ENCODE data around the gene AKT1. TPM values are rescaled to one million over a fixed set of nuclear protein-coding genes. Genes with fewer than 3 reads are reported as not detected.

The AKT1 gene
- total and polyA plus RNA-seq, 2 of the 13 experiments (the other 11 are each of a cell fraction or from before 2014, with no cell fraction given), result 96.2 to 116 TPM

DNA sequence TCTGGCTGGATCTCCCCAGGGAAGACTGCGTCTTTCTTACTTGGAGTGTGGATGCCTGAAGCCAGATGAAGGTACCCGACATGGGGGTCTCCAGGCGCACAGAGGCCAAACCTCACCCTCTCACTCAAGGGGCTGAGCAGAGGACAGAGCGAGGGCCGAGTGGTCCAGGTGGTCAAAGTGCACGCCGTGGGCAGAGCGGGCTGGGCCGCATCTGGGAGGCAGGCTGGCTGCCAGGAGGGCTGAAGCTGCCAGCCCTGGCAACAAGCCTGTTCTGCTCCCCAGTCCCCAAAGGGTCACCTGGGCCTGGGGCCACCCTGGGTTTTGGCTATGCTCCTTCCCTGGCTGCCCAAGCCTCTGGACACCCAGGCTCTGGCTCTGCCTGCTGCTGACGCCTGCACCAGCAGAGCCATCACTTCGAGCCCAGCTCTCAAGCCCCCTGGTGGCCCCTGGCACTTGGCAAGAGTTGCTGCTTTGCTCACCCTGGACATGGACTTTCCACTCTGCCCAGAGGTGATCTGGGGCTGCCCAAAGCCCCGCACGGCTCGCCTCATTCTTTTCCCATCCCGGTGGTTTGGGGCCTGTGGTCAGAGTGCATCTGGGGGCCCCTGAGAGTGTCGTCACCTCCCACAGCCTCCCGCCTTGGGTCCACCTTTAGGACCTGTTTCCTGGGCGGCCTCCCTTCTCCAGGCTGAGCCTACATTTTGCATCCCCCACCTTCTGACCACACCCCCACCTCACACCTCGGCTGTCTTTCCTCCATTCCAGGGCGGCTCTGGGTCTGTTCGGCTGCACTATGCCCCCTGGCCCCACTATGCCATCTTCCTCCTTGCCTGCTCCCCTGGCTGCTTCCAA is 68.7 kb downstream of the AKT1 start (continued):
- TF ChIP-seq, protein P1, sequence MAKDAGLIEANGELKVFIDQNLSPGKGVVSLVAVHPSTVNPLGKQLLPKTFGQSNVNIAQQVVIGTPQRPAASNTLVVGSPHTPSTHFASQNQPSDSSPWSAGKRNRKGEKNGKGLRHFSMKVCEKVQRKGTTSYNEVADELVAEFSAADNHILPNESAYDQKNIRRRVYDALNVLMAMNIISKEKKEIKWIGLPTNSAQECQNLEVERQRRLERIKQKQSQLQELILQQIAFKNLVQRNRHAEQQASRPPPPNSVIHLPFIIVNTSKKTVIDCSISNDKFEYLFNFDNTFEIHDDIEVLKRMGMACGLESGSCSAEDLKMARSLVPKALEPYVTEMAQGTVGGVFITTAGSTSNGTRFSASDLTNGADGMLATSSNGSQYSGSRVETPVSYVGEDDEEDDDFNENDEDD (CRISPR knock-in tag; IDR thresholded peaks at IDR 0.05; ENCODE audit: borderline replicate concordance), result no peak
- TF ChIP-seq NFYB (CRISPR knock-in tag; IDR thresholded peaks at IDR 0.05) (no peak), ZMYM2 (CRISPR knock-in tag; IDR thresholded peaks at IDR 0.05) (no peak), ZNF33A (CRISPR knock-in tag; IDR thresholded peaks at IDR 0.05; ENCODE audit: borderline replicate concordance) (no peak), IKZF1 (IDR thresholded peaks at IDR 0.05) (no peak), ZFAT (CRISPR knock-in tag; conservative IDR thresholded peaks at IDR 0.05) (no peak), ZNF350 (CRISPR knock-in tag; IDR thresholded peaks at IDR 0.05; ENCODE audit: borderline replicate concordance, low read depth) (no peak), SP5 (CRISPR knock-in tag; IDR thresholded peaks at IDR 0.05; ENCODE audit: borderline replicate concordance, low read depth) (no peak), ZNF558 (CRISPR knock-in tag; IDR thresholded peaks at IDR 0.05; ENCODE audit: borderline replicate concordance) (no peak), AGO1 (IDR thresholded peaks at IDR 0.05; ENCODE audit: low read depth, low read length, poor library complexity, severe bottlenecking) (peak; percentile 77), ZNF777 (CRISPR knock-in tag; IDR thresholded peaks at IDR 0.05) (no peak), ZBTB7B (CRISPR knock-in tag; IDR thresholded peaks at IDR 0.05) (peak; percentile 83), EEA1 (CRISPR knock-in tag; IDR thresholded peaks at IDR 0.05; ENCODE audit: borderline replicate concordance) (no peak), ZNF652 (CRISPR knock-in tag; IDR thresholded peaks at IDR 0.05; ENCODE audit: borderline replicate concordance, low read depth) (no peak), TEAD2 (CRISPR knock-in tag; IDR thresholded peaks at IDR 0.05) (no peak), SAFB2 (CRISPR knock-in tag; IDR thresholded peaks at IDR 0.05; ENCODE audit: borderline replicate concordance, low read depth) (no peak; the same call in 1 of the 2 replicates), ZNF724P (CRISPR knock-in tag; IDR thresholded peaks at IDR 0.05; ENCODE audit: borderline replicate concordance) (no peak), ARID2 (CRISPR knock-in tag; IDR thresholded peaks at IDR 0.05; ENCODE audit: borderline replicate concordance) (no peak), MXI1 (IDR thresholded peaks at IDR 0.05; ENCODE audit: borderline replicate concordance, low read depth, low read length) (no peak), GFI1 (CRISPR knock-in tag; IDR thresholded peaks at IDR 0.05; ENCODE audit: borderline replicate concordance) (no peak), ZSCAN30 (CRISPR knock-in tag; IDR thresholded peaks at IDR 0.05) (no peak), HOXA7 (CRISPR knock-in tag; IDR thresholded peaks at IDR 0.05) (no peak)
- TF ChIP-seq, protein P2, sequence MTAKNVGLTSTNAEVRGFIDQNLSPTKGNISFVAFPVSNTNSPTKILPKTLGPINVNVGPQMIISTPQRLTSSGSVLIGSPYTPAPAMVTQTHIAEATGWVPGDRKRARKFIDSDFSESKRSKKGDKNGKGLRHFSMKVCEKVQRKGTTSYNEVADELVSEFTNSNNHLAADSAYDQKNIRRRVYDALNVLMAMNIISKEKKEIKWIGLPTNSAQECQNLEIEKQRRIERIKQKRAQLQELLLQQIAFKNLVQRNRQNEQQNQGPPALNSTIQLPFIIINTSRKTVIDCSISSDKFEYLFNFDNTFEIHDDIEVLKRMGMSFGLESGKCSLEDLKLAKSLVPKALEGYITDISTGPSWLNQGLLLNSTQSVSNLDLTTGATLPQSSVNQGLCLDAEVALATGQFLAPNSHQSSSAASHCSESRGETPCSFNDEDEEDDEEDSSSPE (CRISPR knock-in tag; IDR thresholded peaks at IDR 0.05), result no peak
- TF ChIP-seq, protein P3, sequence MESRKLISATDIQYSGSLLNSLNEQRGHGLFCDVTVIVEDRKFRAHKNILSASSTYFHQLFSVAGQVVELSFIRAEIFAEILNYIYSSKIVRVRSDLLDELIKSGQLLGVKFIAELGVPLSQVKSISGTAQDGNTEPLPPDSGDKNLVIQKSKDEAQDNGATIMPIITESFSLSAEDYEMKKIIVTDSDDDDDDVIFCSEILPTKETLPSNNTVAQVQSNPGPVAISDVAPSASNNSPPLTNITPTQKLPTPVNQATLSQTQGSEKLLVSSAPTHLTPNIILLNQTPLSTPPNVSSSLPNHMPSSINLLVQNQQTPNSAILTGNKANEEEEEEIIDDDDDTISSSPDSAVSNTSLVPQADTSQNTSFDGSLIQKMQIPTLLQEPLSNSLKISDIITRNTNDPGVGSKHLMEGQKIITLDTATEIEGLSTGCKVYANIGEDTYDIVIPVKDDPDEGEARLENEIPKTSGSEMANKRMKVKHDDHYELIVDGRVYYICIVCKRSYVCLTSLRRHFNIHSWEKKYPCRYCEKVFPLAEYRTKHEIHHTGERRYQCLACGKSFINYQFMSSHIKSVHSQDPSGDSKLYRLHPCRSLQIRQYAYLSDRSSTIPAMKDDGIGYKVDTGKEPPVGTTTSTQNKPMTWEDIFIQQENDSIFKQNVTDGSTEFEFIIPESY (CRISPR knock-in tag; IDR thresholded peaks at IDR 0.05), result no peak
- TF ChIP-seq, protein P4, sequence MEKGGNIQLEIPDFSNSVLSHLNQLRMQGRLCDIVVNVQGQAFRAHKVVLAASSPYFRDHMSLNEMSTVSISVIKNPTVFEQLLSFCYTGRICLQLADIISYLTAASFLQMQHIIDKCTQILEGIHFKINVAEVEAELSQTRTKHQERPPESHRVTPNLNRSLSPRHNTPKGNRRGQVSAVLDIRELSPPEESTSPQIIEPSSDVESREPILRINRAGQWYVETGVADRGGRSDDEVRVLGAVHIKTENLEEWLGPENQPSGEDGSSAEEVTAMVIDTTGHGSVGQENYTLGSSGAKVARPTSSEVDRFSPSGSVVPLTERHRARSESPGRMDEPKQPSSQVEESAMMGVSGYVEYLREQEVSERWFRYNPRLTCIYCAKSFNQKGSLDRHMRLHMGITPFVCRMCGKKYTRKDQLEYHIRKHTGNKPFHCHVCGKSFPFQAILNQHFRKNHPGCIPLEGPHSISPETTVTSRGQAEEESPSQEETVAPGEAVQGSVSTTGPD (CRISPR knock-in tag; IDR thresholded peaks at IDR 0.05), result peak; percentile 74; the same call in 1 of the 2 replicates
